GM18517 (cell line): ENCODE data around the gene CLIC4.
"Not testable (repeated sequence)": the region's sequence is repeated elsewhere in the genome, so short reads cannot be mapped to it uniquely, and the experiment has no call there.

Experiments
- ATAC-seq: cut with Tn5 transposase; IDR thresholded peaks from one replicate; pipeline ENCODE4 v1.9.1; 2021; ENCODE audit warnings: mild to moderate bottlenecking, moderate library complexity; ENCODE audit not compliant: unreplicated experiment

Gene CLIC4

GRCh38 chr1:24744911-24745710 lies at the start of gene CLIC4:
TSS of gene CLIC4 (plus strand) at chr1:24745447. CDS start at chr1:24745554, 107 bp downstream.
- peak; percentile 63 for ATAC-seq

- ATAC-seq = no peak
These were observed 49.0 kb upstream of the CLIC4 start for GRCh38 chr1:24696041-24696755.

GRCh38 chr1:24696756-24697330 lies 48.4 kb upstream of the CLIC4 start:
- no peak for ATAC-seq

GRCh38 chr1:24697453-24698001 lies 47.7 kb upstream of the CLIC4 start:
- not testable (repeated sequence) for ATAC-seq

- not testable (repeated sequence) for ATAC-seq
These were observed 46.9 kb upstream of the CLIC4 start for GRCh38 chr1:24698326-24698725.

- ATAC-seq = no peak
These were observed 45.6 kb upstream of the CLIC4 start for GRCh38 chr1:24699628-24700027.

- ATAC-seq = no peak
These were observed 42.5 kb upstream of the CLIC4 start for GRCh38 chr1:24702511-24703293.

GRCh38 chr1:24704411-24705259 lies 40.6 kb upstream of the CLIC4 start:
- ATAC-seq = no peak

- no peak for ATAC-seq
These were observed 39.8 kb upstream of the CLIC4 start for GRCh38 chr1:24705260-24706073.

- not testable (repeated sequence) for ATAC-seq
These were observed 39.2 kb upstream of the CLIC4 start for GRCh38 chr1:24706074-24706389.

GRCh38 chr1:24707687-24708086 lies 37.6 kb upstream of the CLIC4 start:
- no peak for ATAC-seq

- ATAC-seq = no peak
These were observed 36.3 kb upstream of the CLIC4 start for GRCh38 chr1:24708938-24709337.

- ATAC-seq = no peak
These were observed 35.3 kb upstream of the CLIC4 start for GRCh38 chr1:24709791-24710441.

GRCh38 chr1:24711329-24711728 lies 33.9 kb upstream of the CLIC4 start:
- ATAC-seq = no peak

GRCh38 chr1:24713176-24713575 lies 32.1 kb upstream of the CLIC4 start:
- ATAC-seq = no peak

GRCh38 chr1:24713736-24714135 lies 31.5 kb upstream of the CLIC4 start:
- no peak for ATAC-seq

GRCh38 chr1:24714859-24715520 lies 30.3 kb upstream of the CLIC4 start:
- no peak for ATAC-seq

- ATAC-seq = no peak
These were observed 29.6 kb upstream of the CLIC4 start for GRCh38 chr1:24715658-24716057.
